GM19043 (cell line): ENCODE results near the gene DCAF15.

ENCODE experiments used
- ATAC-seq: cut with Tn5 transposase; IDR thresholded peaks from one replicate; pipeline ENCODE4 v1.9.1; 2021; ENCODE audit warnings: low read depth; ENCODE audit not compliant: unreplicated experiment

Gene DCAF15

DNA sequence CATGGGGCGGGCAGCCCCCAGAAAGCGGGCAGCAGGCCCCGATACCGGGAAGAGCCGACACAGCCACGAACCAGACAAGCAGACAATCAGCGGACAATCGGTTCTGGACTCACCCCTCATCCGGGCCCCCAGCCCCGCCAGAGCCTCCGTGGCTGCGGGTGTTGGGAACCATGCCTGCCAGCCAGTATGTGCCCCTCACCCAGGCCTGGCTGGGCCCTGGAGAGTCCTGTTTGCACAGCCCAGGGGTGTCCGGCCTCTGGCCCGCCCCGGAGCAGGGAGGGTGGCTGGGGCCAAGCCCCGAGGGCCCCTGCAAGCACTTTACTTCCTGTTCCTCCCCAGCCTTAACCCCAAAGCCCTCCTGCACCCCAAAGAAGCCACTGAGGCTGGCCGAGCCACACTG lies 21.9 kb upstream of the DCAF15 start:
- ATAC-seq: no peak

DNA sequence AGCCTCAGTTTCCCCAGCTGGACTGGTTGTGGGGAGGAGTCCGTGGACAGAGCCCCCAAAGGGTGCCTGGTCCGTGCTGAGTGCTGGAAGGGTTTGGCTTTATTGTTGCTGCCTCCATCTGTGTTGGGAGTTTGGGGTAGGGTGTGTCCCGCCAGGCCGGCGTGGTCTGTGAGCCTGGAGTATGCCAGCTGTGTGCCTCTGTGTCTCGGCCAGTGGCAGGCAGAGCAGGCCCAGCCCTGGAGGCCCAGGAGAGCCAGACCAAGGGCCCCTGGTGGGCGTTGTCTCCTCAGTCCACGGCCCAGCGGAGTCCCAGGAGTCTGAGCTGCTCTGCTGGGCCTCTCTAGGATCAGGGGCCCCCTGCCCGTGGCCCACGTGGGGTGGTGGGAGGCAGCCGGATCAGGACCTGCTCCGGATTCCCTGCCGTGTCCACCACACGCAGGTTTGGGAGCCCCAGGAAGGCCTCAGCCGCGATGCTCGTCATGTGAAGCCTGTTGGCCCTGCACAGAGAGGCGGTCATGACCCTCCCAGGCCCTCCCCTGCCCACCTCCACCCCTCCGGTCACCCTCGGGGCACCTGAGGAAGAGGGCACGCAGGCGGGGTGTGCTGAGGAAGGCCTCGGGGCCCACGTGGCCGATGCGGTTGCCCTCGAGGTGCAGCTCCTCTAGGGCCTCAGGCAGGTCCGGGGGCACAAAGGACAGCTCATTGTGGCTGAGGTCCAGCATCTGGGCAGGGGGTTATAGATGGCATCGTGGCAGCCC lies 20.7 kb upstream of the DCAF15 start:
- ATAC-seq: no peak

DNA sequence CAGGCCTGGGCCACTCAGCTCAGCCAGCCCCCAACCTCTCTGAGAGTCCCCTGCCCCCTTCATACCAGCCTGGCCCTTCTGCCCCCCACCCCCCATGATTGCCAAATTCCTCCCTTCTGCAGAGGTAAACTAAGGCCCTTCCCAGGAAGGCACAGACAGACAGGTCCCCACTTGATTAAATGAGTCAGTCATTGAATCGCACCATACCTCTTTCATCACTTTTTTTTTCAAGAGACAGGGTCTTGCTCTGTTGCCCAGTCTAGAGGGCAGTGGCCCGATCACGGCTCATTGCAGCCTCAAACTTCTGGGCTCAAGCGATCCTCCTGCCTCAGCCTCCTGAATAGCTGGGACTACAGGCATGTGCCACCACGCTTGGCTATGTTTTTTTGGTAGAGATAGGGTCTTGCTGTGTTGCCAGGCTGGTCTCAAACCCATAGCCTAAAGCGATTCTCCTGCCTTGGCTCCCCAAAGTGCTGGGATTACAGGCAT lies 20.1 kb upstream of the DCAF15 start:
- ATAC-seq: no peak

DNA sequence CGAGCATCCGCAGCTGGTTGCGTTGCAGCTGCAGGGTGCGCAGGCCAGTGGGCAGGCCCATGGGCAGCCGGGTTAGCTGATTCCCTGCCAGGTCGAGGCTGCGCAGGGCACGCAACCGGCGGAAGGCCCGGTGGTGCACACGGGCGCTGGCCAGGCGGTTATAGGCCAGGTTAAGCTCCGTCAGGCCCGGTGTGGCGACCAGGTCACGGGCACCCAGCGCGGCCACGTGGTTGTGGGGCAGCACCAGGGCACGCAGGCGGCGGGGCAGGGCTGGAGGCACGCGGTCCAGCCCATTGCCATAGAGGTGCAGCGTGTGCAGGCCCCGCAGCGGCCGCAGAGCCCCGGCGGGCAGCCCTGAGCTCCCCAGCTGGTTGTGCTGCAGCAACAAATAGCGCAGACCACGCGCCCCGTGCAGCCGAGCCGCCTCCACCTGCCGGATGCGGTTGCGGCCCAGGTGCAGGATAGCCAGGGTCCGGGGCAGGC lies 19.4 kb upstream of the DCAF15 start:
- no peak for ATAC-seq

DNA sequence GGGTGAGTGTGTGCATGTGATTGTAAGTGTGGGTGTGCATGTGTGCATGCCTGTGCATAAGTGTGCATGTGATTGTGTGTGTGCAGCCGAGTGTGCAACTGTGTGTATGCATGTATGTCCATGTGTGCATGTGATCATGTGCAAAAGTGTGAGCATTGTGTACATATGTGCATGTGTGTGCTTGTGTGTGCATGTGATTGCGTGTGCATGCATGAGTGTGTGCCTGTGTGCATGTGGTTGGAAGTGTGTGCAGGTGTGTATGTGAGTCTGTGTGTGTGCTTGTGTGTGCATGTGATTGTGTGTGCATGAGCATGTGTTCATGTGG lies 17.6 kb upstream of the DCAF15 start:
- no peak for ATAC-seq

DNA sequence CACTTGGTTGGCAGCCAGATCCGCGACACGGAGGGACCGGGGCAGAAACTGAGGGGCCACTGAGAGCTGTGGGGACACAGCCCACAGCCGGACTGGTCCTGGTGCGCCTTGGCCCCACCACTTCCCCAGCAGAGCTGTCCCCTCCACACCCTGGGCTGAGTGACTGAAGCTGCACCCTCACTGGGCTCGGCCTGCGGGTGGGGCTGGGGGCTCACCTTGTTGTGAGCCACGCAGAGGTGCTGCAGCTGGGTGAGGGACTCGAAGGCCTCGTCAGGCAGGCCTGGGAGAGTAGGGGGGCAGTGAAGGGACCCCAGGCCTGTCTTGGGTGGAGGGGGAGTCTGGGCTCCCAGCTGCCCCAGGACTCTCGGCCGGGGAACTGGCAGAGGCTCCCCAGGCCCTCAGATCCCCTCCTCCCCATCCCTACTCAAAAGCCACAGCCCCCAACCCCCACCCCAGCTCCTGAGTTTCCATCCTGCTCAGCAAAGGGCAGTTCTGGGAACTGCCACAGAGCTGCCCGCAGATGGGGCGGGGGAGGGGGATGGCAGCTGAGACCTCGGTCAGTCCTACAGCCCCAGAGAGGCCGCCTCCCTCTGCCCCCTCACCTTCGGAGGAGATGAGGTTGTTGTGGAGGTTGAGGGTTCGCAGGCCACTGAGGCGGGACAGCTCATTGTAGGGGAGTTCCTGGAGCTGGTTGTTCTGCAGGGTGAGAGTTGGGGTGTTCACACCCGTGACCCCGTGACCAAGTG lies 16.4 kb upstream of the DCAF15 start:
- ATAC-seq: no peak

DNA sequence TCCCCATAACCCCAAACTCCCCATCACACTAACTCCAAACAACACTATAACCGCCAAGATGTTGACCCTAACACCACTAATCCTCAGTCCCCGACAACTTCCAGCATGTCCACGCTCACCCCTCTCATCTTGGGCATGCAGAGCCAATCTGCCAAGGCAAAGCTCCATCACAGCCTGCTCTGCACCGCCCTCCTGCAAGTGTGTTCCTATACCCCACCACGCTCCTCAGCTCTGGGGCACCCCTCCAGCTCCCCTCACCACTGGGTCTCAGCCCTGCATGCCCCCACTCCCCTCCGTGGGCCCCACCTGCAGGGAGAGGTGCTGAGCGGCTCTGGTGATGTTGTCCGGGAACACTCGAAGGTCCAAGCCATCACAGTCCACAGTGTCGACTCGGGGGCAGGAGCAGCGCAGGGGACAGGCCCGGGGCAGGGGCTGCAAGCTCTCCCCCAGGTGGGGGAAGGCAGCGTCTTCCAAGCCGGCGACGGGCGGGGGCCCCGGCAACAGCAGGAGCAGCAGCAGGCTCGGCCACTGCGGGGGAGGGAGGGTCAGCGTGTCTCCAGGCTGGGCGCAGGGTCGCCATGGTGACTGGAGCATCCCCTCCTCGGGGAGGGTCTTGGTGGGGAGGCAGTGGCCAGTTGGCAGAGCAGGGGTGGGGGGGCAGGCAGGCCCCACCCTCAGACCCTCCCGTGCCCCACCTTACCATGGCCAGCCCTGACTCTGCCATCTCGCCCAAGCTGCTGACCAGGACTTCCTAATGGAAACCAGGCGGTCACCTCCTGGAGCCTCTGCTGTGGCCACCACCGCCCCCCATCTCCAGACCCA lies 14.6 kb upstream of the DCAF15 start:
- no peak for ATAC-seq

DNA sequence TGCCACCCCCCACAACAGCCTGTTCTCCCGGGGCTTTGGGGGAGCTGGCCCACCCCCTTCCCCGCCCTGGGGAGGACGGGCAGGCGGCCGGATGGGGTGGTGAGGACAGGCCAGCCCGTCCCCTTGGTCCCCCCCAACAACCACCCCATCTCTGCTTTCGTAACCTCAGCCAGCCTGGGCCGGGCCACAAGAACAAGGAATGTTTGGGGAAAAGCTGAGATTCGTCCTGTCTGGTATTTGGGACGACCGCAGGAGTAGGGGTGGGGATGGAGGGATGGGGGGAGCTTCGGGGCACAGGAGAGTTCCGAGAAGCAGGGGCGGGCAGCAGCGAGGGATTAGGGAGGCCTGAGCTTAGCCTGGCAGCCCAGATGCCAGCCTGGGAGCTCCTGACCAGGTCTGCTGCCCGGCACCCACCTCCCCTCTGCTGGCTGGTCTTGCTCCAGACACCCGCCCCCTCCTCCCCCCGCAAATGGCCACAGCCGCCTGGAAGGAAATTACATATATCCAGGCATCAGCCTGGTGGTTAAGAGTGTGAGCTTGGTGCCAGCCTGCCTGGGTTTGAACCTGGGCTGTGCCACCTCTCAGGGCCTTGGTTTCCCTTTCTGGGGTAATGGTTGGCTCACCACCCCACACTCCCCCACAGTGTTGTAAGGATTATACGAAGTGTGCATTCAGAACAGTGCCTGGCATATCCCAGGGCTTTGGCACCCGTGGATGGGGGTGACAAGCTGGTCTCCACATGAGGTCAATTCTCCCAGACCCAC lies 13.8 kb upstream of the DCAF15 start, which contains the start of gene PODNL1:
TSS of gene PODNL1 (minus strand) at position 117 of the 764 bp plus-strand sequence. CDS start 236 bp downstream, outside the sequence.
- ATAC-seq: no peak

DNA sequence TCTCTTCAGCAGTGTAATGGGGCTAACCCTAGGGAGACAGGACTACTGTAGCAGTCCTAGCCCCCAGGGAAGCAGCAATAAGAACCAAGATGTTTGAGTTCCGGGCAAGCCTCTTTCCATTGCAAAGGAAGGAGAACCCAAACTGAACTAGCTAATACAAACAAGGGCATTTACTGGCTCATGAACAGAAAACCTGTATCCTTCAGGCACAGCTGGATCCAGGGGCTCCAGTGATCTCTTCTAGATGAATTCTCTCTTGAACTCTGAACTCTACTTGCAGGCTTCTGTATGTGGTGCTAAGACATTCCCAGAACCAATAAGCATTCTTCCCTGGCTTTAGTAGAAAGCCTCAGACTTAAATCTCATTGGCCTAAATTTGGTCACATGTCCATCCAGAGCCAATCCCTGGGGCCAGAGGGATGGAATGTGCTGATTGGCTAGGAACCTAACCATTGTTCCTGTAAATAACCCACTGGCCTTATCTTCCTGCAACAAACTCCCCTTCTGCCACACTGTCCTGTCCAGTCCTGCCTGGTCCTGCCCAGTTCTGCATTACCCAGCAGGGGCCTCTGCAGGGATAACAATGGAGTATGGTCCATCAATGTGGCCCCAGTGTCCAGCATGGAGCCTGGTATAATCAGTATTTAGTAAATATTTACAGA lies 10.2 kb upstream of the DCAF15 start:
- no peak for ATAC-seq

DNA sequence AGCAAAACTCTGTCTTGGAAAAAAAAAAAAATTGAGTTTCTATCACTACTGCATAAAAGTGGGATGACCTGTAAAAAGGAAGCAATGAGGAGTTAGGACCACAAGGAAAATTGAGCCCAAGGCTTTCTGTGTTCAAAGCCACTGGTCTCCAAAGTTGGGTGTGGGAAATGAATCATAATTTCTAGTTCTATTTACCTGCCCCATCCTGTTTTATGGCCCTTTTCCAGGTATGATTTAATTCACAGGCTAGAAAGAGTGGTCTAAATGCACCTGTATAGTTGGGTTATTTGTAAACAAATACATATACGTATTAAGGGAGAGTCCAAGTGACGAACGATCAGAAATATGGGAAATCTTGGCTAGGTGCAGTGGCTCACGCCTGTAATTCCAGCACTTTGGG lies 5.9 kb upstream of the DCAF15 start:
- ATAC-seq: no peak

DNA sequence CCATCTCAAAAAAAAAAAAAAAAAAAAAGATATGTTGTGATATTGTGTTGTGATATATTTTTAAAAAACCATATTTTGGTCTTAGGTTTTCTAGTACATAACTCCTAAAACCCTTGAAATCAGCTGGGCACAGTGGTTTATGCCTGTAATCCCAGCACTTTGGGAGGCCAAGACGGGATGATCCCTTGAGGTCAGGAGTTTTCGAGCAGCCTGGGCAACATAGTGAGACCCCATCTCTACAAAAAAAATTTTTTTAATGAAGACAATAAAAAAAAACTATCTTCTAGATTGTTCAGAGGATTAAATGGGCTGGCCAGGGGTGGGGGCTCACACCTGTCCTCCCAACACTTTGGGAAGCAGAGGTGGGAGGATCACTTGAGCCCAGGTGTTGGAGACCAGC lies 1.3 kb upstream of the DCAF15 start:
- ATAC-seq: no peak

DNA sequence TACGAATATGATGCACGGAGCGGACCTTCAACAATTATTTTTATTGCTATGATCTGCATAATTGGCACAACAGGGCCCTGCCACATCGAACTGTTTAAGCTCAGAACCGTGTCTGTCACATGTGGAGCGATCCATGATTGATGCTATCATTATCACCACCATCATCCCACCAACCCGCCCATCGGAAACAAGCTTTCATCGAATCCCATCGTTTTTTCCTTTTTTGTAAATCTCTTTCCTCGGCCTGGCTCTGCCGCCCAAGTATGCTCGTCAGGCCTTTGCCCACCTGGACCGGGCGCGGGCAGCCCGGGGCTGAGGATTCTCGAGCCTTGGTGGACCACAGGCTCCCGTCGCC lies 533 bp upstream of the DCAF15 start:
- ATAC-seq: peak; percentile 2

DNA sequence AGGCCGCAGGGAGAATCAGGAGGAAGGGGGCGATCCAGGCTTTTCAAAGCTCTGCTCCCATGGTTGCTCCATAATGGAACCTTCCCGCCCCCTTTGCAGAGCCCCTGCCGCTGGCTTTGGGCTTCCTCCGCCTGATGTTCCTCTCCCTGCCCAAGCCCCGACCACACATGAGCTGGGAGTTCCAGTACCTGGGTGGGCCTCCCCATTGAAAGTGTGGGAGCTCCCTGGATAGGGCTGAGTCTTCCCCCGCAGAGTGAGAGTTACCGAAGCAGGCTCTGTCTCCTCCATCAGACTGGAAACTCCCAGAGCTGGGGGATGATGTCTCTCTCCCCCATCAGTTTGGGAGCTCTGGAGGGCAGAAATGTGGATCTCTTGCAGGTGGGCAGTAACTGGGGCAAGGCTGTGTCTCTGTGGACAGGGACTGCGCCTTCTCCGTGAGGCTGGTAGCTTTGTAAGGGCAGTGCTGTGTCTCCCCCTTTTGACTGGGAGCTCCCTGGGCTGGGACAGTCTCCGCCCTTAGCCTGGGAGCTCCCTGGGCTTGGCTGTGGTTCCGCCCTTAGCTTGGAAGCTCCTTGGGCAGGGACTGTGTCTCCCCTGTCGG lies 722 bp downstream of the DCAF15 start:
- ATAC-seq: no peak

DNA sequence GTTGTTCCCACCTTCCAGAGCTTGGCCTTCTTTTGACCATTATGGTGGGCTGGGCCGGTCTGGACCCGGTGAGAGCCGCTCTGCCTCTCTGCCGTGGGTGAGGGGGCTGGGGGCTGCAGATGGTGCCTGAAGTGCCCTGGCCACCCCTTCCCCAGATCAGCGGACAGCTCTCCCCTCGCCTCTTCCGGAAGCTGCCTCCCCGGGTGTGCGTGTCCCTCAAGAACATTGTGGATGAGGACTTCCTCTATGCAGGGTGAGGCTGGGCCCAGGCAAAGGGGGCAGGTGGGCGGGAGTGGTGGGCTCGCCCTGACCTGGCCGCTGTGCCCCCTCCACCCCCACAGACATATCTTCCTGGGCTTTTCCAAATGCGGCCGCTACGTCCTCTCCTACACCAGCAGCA lies 1.9 kb downstream of the DCAF15 start:
- no peak for ATAC-seq

DNA sequence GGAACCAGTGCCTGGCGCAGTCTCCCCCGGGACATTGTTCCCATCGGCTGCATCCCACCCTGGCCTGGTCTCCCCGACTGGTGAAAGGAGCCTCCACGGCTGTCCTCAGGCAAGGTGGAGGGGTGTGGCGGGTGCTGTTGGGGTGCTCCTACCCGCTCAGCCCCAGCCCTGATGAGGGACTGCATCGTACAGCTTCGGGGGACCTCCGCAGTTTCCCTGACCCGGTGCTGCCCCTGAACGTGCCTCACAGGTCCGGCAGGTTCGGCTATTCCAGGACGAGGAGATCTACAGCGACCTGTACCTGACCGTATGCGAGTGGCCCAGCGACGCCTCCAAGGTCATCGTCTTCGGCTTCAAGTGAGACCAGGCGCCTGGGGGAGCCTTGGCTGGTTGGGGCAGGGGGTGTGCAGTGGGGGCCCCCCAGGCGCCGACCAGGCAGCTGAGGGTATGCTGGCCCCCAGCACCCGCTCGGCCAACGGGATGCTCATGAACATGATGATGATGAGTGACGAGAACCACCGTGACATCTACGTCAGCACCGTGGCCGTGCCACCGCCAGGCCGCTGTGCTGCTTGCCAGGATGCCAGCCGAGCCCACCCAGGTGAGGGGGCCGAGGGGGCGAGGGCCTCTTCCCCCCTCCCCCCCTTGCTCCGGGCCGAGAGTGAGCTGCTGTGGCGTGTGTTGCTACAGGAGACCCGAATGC lies 3.5 kb downstream of the DCAF15 start:
- no peak for ATAC-seq

DNA sequence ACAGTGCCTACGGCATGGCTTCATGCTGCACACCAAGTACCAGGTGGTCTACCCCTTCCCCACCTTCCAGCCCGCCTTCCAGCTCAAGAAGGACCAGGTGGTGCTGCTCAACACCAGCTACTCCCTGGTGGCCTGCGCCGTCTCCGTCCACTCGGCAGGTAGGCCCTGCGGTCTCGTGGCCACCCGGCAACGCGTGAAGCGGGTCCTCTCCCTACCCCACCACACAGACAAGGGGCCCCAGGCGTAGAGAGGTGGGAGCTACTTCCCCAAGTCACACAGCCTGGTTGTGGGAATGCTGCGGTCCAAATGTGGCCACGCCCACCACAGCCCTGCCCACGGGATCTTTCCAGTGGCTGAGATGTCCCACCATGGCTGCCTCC lies 4.0 kb downstream of the DCAF15 start:
- no peak for ATAC-seq

DNA sequence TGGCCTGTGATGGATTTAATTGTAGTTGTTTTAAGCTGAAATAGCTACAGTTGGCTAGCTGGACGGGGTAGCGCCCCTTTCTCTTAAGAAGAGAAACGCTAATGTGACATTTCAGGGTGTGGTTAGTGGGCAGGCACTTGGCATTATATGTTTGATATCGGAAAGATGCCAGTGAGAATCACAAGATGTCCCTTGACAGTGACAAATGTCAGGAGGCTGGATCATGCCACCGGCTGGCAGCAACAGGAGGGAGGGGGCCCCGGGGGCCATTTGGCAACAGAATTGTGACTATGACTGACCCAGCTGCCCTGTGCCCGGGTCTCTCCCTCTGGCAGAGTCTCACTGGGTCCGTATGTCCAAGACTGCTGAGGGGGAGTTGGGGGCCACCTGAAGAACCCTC lies 4.7 kb downstream of the DCAF15 start:
- ATAC-seq: no peak

DNA sequence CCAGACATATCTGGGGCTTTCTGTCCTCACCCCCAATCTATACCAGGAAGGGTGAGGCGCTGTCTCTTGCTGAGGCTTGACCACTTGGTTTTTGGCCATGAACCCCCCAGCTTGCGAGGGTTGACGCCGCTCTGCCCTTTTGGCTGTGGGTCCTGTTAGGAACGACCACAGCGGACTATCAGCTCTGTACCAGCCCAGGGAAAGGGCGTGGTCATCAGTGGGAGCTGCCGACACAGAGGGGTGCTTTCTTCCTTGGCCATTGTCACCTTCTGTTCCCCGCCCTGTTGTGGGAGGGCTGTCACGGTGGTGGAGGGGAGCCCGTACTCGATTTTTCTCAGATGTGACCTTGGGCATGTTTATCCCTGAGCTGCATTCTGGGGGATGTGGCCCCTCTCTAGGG lies 5.7 kb downstream of the DCAF15 start:
- no peak for ATAC-seq
